ENCODE measurements around the gene IL15RA.
"Not testable (repeated sequence)": the region's sequence is repeated elsewhere in the genome, so short reads cannot be mapped to it uniquely, and the experiment has no call there.

Gene IL15RA

GRCh38 chr10:6005856-6006395, 28.6 kb upstream of the IL15RA start:
- DNase-seq (ENCODE audit: low spot score) = no peak

- DNase-seq (ENCODE audit: low spot score) = not testable (repeated sequence)
These were observed 27.9 kb upstream of the IL15RA start for GRCh38 chr10:6005161-6005804.

- DNase-seq (ENCODE audit: low spot score) = no peak
These were observed 25.6 kb upstream of the IL15RA start for GRCh38 chr10:6002809-6003510.

- DNase-seq (ENCODE audit: low spot score) = no peak
These were observed 22.3 kb upstream of the IL15RA start for GRCh38 chr10:5999440-6000165.

- no peak for DNase-seq (ENCODE audit: low spot score)
These were observed 19.4 kb upstream of the IL15RA start for GRCh38 chr10:5996696-5997095.

- no peak for DNase-seq (ENCODE audit: low spot score)
These were observed 15.1 kb upstream of the IL15RA start for GRCh38 chr10:5992398-5992797.

- no peak for DNase-seq (ENCODE audit: low spot score)
These were observed 14.4 kb upstream of the IL15RA start for GRCh38 chr10:5991708-5992107.

GRCh38 chr10:5989756-5990155, 12.4 kb upstream of the IL15RA start:
- DNase-seq (ENCODE audit: low spot score) = no peak

GRCh38 chr10:5988336-5988920, 11.1 kb upstream of the IL15RA start:
- DNase-seq (ENCODE audit: low spot score) = no peak

GRCh38 chr10:5987747-5988146, 10.4 kb upstream of the IL15RA start:
- DNase-seq (ENCODE audit: low spot score) = no peak

GRCh38 chr10:5985029-5985428, 7.7 kb upstream of the IL15RA start:
- no peak for DNase-seq (ENCODE audit: low spot score)

GRCh38 chr10:5983774-5984173, 6.4 kb upstream of the IL15RA start:
- DNase-seq (ENCODE audit: low spot score) = no peak

- DNase-seq (ENCODE audit: low spot score) = no peak
These were observed 4.2 kb upstream of the IL15RA start for GRCh38 chr10:5981529-5981928.

- no peak for DNase-seq (ENCODE audit: low spot score)
These were observed 817 bp upstream of the IL15RA start for GRCh38 chr10:5978230-5978489.

GRCh38 chr10:5976512-5977470, 552 bp downstream of the IL15RA start:
- DNase-seq (ENCODE audit: low spot score) = no peak

- no peak for DNase-seq (ENCODE audit: low spot score)
These were observed 1.5 kb downstream of the IL15RA start for GRCh38 chr10:5975641-5976473.

GRCh38 chr10:5973069-5973468, 4.3 kb downstream of the IL15RA start:
- DNase-seq (ENCODE audit: low spot score) = no peak

- no peak for DNase-seq (ENCODE audit: low spot score)
These were observed 5.5 kb downstream of the IL15RA start for GRCh38 chr10:5971886-5972285.

GRCh38 chr10:5971315-5971832, 6.0 kb downstream of the IL15RA start:
- DNase-seq (ENCODE audit: low spot score) = no peak

- no peak for DNase-seq (ENCODE audit: low spot score)
These were observed 6.8 kb downstream of the IL15RA start for GRCh38 chr10:5970527-5970926.

All from left forelimb (tissue), 1 donor.